OCI-LY3 (cell line): ENCODE measurements around the gene PC.

ENCODE experiments used
- CTCF ChIP-seq: fragments of 200-600, 300-600 bp; sonication (generic); IDR thresholded peaks from 2 replicates; pipeline ENCODE4 v1.5.1; 2014; ENCODE audit warnings: antibody characterized with exemption, low read length, low read depth
- EZH2phosphoT487 ChIP-seq: fragments of 200-600 bp; shearing (Covaris generic); IDR thresholded peaks from 2 replicates; pipeline ENCODE4 v1.6.1; 2018; ENCODE audit warnings: antibody characterized with exemption, mixed run types, low read depth

- TF ChIP-seq CTCF: no peak
- no peak for TF ChIP-seq EZH2phosphoT487
Observed at GRCh38 chr11:66999555-66999954, 41.4 kb upstream of the PC start.
